GM21717 (cell line): ENCODE data around the gene CRYBB2.
"Not testable (repeated sequence)": the region's sequence is repeated elsewhere in the genome, so short reads cannot be mapped to it uniquely, and the experiment has no call there.

Source experiments
- ATAC-seq: cut with Tn5 transposase; IDR thresholded peaks from one replicate; pipeline ENCODE4 v1.9.1; 2021; ENCODE audit warnings: mild to moderate bottlenecking, moderate library complexity; ENCODE audit not compliant: unreplicated experiment

Gene CRYBB2

DNA sequence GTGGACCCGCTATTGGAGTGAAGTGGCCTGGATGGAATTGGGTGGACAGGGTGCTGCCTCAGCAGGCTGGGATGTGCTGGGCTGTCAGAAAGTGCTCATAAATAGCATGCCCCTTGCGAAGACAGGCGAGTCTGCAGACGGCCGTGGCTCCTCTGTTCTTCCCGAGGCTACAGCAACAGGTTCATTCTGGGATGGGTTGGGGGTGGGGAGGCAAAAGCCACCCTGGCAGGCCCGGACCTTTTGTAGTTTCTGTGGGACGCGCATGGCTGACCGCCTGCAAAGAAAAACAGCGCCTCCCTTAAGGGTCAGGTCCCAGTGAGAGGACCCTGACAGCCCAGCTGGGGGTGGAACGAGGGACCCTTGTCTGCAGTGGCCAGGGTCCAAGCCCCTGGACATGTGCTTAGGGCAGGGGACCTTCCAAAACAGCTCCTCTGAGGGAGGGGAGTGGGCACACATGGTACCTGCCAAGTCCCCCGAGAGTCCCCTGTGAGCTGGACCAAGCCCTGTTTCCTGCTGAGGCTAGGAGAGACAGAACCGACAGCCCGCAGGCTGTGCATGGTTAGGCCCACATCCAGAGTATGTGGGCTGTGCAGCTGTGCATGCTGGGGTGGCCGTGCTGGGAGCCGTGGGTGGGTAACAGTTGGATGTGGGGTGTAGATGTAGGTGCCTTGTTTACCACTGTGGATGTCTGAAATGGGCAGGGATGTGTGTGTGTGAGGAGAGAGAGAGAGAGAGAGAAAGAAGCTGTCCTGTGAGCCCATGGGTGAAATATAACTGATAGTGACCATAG, 19.5 kb upstream of the CRYBB2 start, which contains the start of gene CRYBB3:
Gene CRYBB3, plus strand, starts transcription at position 128 of the 790 bp plus-strand sequence. CDS start 1,539 bp downstream, outside the sequence.
- no peak for ATAC-seq

DNA sequence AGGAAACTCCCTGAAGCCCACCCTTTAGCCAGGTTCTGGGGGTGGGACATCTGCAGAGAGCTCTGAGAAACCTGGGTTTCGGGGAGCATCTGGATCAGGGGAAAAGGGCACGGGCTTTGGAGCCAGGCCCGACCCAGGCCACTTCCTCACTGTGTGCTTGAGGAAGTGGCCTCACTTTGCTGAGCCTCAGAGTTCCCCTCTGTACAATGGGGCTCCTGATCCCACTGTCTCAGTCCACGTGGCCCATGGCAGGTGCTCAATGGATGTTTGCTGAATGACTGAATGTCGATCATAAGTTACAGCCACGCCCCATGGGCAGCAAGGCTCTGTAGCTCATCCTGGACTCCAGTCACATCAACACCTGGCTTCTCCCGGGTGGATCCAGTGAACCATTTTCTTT, 18.5 kb upstream of the CRYBB2 start:
- no peak for ATAC-seq

DNA sequence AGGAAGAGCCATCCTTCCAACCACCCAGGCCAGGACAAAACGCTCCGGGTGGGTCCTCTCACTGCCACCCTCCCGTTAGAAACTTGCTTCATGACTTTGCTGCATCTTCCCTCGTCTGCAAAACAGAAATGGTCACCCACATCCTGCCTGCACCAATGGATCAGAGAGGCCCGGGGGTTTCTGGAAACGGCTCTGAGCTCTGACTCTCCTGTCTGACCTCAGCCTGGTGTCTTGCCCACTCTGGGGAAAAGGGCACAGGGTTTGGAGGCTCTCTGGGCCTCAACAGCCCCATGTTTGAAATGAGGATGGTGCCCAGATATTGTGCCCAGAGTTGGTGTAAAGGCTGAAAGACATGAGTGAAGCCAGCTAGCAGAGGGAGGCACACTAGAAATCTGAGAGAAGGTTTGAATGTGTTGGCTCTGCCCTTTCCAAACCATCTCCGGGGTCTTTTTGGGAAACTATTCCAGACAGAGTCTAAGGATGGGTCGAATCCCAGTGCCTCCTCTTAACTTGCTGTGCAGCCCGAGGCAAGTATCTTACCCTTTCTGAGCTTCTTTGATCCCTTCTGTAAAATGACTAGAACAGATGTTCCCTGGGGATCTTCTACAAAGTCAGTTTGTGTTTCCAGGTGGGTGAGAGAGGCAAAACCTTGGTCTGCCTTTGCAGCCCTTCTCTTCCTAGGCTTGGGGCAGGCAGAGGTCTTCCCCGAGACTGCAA, 17.7 kb upstream of the CRYBB2 start:
- no peak for ATAC-seq

DNA sequence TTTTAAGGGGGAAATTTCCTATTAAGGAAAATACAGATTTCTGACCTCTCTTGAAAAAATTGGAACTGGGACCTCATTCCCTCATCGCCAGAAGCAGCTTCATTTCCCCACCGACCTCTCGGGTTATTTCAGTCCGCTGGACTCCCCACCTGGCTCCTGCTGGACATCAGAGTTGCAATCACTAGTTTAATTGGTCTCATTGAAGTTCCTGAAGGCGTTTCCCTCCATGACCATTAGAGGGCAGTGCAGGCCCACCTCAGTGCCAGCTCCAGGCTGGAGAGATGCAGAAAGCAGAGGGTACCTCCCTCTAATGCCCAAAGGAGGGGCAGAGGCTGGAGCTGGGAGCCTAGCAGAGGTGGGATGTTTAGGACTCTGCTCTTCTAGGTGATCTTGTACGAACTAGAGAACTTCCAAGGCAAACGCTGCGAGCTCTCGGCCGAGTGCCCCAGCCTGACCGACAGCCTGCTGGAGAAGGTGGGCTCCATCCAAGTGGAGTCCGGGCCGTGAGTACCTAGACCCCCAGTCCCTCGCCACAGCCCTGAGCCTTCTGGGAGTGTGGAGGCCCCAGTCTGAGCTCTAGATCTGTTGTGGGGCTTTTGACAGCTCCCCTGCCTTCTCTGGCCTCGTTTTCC, 17.0 kb upstream of the CRYBB2 start:
- no peak for ATAC-seq

DNA sequence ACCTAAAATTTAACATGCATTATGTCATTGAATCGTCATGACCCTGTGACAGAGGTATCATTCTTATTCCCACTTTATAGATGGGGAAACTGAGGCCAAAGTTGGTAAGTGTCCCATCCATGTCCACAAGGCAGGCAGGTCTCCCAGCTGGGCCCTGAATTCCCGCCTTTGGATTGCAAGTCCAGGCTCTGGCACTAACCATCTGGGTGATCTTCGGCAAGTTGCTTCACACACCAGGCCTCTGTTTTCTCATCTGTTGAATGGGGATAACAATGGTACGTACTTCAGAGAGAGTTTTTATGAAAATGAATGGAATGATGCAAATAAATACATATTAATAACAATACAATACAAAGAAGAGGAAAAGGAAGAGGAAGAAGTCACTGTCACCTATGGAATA, 16.4 kb upstream of the CRYBB2 start:
- ATAC-seq = no peak

DNA sequence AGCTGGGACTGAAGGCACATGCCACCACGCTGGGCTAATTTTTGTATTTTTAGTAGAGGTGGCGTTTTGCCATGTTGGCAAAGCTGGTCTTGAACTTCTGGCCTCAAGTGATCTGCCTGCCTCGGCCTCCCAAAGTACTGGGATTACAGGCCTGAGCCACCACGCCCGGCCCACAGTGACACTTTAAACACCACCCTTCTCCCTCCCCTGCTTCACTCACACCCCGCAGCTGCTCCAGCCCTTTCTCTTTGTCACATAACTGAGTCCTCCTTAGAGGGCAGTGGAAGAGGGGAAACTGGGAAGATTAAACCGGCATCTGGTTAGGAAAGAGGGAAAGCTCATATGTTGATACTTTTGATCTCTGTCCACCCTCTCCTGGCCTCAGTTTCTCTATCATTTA, 14.9 kb upstream of the CRYBB2 start:
- not testable (repeated sequence) for ATAC-seq

DNA sequence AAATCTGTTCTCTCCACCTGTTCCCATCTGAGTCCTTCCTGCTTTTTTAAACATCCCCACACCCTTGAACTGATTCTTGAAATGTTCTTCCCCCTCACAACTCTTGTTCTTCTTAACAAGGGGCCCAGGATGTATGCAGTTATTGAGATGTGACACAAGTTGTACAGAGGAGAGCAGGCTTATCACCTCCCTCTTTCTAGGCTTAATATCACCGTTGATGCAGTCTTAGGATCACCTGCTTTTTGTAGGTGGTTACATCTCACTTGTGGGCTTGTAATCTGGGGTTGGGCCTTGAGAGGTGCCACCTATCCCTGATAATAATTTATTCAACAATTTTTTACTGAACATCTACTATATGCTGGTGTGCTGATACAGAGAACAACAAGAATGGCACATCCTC, 13.6 kb upstream of the CRYBB2 start:
- ATAC-seq = no peak

DNA sequence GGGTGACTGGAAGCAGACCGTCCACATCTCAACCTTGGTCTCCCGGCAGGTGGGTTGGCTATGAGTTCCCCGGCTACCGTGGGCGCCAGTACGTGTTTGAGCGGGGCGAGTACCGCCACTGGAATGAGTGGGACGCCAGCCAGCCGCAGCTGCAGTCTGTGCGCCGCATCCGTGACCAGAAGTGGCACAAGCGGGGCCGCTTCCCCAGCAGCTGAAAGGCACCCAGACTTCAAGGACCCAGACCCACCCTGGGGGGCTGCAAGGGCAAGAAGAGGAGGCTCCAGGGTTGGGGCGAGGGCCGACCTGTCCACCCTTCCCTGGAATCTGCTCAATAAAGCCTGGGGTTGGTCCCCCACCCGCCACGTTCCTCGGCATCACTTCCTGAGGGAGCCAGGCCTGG, 12.4 kb upstream of the CRYBB2 start:
- ATAC-seq = no peak

DNA sequence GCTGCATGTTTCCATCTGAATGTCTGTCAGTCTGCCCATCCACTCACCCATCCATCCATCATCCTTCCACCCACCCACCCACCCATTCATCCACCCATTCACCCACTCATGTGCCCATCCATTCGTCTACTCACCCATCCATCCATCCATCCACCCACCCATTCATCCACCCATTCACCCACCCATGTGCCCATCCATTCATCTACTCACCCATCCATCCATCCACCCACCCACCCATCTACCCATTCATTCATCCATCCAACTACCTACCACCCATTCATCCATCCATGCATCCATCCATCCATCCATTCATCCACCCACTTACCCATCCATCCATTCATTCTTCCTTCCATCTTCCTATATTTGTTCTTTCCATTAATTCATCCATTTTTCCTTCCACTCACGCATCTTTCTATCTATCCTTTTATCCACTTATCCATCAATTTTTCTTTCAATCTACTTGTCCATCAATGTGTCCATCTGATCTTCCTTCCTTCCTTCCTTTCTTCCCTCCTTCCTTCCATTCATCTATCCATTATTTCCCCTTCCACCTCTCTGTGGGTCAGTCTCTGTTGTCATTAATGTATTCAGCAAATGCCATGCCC, 11.8 kb upstream of the CRYBB2 start:
- ATAC-seq = no peak

DNA sequence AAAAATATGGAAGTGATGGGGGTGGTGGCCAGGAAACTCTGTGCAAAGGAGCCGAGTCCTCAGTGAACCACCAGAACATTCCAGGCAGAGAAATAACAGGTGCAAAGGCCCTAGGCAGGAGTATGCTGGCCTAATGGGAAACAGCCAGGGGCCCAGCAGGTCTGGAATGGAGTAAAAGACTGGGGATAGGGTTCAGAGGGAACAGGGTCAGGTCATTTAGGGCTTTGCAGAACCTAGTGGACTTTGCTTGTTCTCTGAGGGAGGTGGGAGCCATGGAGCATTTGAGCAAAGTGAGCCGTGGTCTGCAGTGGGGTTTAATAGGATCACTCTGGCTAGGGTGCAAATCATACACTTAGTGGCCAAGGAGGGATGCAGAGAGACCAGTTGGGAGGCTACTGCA, 11.1 kb upstream of the CRYBB2 start:
- no peak for ATAC-seq

DNA sequence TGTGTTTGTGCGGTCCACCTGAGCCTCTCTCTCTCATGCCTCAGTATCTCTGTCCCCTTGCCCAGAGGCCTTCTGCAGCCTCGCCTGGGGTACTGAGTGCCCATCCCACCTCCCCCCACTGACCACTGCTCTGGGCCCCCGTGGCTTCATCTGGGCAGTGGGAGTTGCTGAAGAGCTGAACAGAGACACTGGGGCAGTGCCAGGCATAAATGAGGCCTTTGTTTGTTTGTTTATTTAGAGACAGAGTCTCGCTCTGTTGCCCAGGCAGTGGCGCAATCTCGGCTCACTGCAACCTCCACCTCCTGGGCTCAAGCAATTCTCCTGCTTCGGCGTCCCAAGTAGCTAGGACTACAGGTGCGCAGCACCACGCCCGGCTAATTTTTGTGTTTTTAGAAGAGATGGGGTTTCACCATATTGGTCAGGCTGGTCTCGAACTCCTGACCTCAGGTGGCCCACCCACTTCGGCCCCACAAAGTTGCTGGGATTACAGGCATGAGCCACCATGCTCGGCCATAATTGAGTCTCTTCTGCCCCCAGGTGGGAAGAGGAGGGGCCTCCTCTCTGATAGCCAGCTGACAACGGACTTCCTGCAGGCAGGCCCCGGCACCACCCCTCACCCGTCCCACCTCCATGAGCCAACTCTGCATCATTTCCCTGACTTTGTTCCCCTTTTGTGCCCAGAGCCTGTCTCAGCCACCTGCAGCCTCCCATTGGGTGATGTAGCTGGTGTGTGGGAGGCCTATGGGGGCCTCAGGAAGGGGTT, 10.5 kb upstream of the CRYBB2 start:
- ATAC-seq = no peak

DNA sequence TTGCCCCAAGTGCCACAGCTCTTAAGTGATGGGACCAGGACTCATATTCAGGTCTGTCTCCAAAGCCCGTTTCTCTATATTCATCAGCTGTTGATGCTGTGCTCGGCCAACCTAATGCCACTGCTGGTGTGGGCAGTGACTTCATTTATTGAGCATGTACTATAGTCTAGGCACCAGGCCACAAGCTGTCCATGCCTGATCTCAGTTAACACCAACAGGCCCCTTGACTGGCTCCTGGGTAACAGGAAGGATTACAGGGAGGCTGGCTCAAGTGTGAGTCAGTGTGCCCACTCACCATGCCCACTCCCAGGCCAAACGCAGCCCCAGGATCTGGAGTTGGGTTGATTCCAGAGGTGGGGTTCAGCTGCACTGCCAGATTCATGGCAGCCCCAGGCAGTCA, 8.6 kb upstream of the CRYBB2 start:
- no peak for ATAC-seq

DNA sequence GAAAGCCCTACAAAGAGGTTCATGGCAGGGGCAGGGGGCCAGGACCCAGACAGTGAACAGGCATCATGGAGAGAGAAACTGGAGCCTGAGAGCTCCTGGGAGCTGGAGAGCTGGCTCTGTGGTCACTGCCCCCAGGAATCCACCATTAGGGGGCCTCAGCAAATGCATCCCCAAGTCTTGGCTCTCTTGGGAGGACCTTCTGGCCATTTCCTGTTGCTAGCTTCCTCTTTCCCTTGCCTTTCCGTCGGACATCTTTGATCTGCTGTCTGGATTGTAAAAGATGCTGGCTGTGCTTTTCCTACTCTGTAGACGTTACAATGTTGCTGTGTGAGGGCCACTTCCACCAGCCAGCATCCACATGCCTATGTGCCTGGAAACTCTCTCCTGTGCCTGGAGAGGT, 7.1 kb upstream of the CRYBB2 start:
- no peak for ATAC-seq

DNA sequence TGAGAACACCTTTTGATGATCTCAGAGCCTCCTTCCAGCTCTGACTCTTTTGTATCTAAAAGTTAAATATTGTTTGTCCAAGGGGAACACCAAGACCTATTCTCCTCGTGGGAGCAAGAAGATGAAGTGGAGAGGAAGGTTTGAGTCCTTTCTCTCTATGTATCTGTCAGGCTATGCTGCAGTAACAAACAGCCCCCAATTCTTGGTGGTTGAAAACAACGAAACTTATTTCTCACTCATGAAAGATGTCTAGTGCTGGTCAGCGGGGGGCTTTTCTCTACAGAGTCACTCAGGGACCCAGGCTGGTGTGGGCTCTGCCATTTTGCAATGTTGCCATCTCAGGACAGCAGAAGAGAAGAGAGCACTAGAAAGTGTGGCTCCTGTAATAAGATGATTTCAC, 6.2 kb upstream of the CRYBB2 start:
- ATAC-seq = no peak

DNA sequence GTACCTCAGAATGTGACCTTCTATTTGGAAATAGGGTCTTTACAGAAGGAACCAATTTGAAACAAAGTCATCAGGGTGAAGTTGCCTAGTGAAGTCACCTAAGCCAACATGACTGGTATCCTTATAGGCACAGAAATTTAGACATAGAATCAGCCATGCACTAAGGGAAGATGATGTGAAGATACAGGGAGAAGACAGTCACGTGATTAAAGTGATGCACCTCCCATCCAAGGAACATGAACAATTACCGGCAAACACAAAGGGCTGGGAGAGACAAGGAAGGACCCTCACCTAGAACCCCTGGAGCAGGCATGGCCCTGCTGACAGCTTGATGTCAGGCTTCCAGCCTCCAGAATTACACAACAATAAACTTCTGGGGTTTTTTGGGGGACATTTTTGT, 3.2 kb upstream of the CRYBB2 start:
- no peak for ATAC-seq

DNA sequence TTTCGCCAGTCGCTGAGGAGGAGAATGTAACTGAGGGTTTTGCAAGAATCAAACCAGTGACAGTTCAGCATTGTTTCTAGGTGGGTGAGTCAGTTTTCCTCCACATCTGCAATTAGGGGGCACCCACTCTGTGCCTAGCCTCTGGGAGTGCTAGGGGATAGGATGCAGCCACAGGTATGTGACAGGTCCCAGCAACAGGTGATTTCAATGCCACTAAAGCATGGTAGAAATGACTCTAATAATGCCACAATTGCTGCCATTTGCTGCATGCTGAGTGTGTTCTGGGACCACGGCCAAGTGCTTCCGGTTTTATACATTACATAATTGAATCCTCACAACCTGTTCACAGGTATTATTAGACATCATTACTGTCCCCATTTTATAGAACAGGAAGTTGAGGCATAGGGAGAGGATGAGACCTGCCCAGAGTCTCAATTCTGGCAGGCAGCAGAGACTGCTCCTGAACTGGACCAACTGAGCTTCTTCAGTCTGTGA, 556 bp downstream of the CRYBB2 start:
- ATAC-seq = no peak

DNA sequence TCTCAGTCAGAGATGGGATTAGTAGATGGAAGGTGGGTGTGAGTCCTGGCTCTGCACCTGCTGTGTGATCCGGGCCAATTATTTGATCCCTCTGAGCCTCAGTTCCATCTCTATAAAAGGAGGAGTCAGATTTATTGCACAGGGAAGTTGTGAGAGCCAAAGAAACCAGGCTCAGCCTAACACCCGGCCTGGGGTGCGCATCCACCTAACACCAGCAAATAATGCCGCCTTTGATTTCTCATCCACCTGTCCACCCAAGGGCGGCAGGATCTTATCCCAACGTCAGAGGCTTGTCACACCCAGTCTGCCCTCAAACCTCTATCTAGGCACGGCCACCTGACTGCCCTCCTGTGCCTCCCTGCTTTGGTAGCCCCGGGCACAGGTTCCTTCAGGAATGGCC, 2.4 kb downstream of the CRYBB2 start:
- ATAC-seq = no peak

DNA sequence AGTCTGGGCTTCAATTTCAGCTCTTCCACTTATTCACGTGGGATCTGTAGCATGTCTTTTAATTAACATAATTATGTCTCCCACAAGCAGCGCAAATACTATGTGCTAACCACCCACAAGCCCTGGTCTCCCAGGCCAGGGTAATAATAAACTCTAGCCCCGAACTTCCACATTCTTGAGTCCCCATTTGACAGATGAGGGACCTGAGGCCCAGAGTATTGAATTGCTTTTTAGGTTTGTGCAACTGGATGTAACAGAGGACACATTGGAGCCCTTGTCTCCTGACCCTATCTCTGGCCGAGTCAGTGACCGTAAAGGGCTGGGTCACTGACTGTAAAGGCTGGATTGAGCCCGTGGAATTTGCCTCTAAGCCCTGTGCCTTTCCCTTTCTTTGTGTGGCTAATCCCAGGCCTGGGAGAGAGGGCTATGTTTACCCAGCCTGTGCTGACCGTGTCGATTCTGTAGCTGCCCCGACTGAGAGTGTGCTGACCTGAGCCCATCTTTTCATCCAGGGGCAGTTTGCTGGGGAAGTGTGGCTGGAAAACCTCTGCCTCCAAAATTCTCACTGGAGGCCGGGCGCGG, 3.9 kb downstream of the CRYBB2 start:
- no peak for ATAC-seq

DNA sequence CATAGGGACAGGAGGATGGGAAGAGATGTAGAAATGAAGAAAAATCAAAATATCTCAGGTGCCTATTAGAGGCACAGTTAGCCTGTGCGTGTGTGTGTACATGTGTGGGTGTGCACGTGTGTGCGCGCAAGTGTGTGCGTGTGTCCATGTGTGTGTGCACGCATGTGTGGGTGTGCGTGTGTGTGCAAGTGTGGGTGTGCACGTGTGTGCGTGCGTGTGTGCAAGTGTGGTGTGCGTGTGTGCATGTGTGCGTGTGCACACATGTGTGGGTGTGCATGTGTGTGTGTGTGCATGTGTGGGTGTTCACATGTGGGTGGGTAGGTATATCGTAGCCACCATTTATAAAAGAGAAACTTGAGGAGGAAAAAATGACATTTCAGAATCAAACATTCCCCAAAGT, 9.4 kb downstream of the CRYBB2 start:
- no peak for ATAC-seq

DNA sequence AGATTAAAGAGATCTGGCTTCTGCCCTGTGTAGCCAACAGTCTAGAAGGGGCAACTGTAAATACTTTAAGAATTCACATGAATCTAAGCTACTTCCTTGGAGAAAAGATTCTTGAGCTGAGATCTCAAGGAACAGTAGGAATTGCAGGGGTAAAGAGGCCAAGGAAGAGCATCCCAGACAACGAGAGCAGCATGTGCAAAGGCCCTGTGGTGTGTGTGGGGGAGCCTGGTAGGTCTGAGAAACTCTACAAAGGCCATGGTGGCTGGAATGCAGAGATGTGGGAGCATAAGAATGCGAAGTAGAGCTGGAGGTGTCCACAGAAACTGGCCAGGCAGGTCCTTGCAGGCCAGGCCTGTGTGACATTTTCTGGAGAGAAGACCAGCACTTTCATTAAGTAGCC, 11.3 kb downstream of the CRYBB2 start:
- ATAC-seq = not testable (repeated sequence)
